HG02943 (cell line): ENCODE data around the gene PRC1.
"Not testable (repeated sequence)": the region's sequence is repeated elsewhere in the genome, so short reads cannot be mapped to it uniquely, and the experiment has no call there.

Experiments used
- ATAC-seq: cut with Tn5 transposase; IDR thresholded peaks from one replicate; pipeline ENCODE4 v1.9.1; 2021; ENCODE audit warnings: mild to moderate bottlenecking, low read depth, moderate library complexity; ENCODE audit not compliant: unreplicated experiment

The PRC1 gene

DNA sequence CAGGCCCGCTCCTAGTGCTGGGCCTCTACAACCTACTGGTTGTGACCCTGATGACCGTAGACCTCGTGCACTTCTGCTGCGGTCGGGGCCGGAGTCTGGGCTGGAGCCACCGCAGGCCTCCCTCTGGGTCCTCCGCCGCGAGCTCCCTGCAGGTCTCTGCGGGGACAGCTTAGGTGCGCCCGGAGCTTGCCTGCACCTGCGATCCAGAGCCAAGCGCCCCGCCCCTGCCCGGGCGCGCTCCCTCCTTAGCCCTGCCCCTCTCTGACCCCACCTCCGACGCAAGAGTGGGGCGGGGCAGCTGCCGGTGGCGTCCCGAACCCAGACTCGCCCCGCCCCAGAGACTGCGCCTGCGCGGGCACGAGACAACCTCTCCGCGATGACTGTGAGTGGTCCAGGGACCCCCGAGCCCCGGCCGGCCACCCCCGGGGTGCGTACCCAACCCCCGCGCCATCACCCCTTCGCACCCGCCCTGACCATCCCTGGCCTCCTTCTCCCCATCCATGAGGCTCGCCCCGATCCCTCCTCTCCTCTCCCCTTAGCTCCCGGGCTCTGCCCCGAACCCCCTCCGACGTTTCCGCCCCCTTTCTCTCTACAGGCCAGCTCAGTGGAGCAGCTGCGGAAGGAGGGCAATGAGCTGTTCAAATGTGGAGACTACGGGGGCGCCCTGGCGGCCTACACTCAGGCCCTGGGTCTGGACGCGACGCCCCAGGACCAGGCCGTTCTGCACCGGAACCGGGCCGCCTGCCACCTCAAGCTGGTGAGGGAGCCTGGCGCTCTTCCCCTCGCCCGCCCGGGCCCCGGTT is 59.2 kb downstream of the PRC1 start, which contains the start of gene UNC45A:
UNC45A (plus strand) TSS at position 337 of the 803 bp plus-strand sequence; CDS start at position 377, 40 bp downstream.
- peak; percentile 62 for ATAC-seq

DNA sequence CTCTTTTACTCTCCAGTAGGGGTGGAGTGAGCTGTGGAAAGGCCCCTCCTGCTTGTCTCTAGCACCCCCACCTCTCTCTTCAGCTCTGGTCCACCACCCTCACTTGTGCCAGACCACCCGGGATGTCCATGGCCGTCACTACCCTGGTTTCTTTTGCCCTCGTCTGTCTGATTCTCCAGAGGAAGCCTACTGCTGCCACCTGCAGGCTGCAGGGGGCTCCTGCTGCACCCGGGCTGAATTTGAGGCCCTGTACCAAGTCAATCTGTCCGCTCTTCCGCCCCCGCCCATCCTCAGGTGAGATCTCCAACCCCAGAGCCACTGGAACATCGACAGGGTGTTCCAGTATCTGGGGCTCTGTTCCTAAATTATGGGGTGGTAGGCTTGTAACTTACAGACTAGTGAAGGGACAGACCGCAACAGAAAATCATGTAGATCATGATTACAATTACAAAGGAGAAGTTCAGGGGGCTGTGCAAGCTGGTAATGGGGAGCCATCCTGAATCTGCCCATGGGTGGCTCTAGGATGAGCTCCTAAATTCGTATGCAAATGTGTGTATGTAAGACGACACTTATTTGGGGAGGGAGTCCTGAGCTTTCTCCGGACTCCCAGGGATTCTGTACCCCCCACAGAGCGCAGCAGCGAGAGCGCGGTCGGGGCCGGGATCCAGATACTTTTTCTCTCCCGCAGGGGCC is 59.9 kb downstream of the PRC1 start:
- ATAC-seq: peak; percentile 24

DNA sequence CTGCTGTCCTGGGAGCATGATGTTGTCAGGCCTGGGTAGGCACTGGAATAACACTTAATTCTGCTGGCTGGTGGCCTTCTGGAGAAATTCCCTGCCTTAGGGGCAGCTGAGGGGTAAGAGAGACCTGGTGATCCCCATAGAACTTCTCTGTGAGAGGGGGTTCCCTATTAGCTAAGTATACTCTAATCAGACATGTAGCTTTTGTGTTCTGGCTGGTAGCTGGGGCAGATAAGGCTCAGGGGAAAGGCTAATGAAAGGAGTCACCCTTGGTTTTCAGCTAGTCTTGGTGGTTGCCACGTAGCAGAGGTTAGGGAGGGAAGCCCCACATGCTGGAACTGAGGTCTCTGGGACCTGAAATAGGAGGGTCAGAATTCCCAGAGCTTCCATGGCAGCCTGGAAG is 61.0 kb downstream of the PRC1 start:
- no peak for ATAC-seq

DNA sequence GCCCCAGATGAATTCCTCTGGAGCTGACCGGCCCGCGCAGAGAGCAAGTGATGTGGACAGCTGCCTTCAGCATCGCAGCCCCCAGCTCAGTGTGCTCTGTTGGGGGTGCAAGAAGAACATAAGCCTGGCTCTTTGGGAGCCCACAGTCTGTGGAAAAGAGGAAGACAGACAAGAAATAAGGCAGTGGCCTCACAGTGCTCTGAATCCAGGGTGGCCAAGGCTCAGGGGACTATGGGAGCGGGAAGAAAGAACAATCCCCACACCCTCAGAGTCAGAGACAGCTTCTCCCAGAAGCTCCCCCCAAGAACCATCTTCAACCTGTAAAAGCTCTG is 61.7 kb downstream of the PRC1 start:
- no peak for ATAC-seq

DNA sequence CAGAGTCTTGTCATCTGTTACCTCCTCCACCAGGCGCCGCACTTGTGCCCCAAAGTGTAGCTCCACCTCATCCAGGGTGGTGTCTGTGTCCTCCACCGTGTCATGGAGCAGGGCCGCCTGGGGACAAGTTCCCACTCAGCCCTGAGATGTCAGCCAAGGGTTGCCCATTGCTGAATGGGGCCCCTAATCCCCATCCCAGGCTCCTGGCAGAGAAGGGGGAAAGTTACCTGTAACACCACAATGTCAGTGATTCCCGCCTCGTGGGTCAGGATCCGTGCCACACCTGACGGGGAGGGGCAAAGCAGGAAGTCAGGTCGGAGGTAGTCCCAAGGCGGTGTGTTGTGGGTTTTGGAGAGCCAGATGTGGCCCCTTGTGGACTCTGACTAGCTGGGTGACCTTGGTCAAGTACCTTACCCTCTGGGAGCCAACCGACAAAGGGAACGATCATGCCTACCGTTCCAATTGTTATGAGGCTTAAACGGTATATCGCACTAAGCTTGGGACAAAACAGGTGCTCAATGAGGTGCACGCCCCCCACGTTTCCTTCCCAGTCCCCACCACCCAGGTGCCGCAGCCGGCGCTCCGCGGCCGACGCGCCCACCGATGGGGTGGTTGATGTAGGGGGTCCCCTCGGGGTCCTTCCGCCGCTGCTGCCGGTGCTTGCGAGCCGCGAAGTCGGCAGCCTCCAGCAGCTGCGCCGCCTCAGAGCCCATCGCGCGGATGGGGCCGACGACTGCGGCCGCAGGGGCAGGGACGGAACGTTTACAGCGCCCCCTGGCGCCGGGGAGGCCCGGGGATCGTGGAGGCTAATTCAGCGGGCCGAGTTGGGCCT is 62.3 kb downstream of the PRC1 start, which contains the start of gene HDDC3:
HDDC3 (minus strand) TSS at position 722 of the 832 bp plus-strand sequence; CDS start at position 713, 9 bp downstream.
- ATAC-seq: peak; percentile 45

DNA sequence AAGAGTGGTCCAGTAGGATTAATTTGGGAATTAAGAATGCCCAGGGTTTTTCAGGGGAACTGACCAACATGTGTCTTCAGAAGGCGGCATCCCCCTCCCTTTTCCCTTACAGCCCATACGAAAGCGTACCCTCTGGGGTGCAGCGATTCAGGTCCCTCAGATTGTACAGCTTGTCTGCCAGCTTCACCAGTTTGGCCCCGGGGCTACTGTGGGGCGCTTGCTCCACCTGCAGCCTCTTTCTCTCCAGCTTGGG is 62.8 kb downstream of the PRC1 start:
- ATAC-seq: no peak

DNA sequence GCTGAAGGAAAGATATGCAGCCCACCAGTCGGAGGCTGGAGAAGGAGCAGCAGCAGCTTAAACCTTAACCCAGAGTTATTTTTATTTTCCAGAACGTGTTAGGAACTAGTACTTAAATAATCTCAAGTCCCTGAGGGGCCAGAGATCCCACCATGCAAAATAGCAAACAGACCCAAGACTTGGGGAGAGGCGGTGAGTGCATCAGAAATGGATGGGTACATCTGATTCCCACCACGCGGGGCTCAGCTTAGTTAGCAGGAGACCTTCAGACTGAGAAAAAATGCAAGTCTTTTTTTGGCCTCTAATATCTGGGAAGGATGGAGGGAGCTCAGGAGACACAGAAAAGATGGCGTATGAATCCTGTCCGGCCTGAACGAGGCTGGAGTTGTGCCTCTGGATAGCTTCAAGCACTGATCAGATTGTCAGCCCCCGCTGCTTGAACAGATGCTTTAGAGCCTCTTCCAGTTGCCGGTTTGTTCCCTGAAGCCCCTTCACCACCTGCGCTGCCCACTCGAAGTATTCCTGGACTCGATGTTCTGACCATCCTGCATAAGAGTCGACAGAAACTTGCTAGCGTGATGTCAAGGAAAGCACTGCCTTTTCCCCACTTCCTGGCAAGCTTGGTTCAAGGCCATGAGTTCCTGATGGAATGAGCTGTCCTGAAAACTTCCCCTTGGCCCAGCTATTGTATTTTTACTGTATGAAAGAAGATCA is 63.3 kb downstream of the PRC1 start:
- ATAC-seq: no peak

DNA sequence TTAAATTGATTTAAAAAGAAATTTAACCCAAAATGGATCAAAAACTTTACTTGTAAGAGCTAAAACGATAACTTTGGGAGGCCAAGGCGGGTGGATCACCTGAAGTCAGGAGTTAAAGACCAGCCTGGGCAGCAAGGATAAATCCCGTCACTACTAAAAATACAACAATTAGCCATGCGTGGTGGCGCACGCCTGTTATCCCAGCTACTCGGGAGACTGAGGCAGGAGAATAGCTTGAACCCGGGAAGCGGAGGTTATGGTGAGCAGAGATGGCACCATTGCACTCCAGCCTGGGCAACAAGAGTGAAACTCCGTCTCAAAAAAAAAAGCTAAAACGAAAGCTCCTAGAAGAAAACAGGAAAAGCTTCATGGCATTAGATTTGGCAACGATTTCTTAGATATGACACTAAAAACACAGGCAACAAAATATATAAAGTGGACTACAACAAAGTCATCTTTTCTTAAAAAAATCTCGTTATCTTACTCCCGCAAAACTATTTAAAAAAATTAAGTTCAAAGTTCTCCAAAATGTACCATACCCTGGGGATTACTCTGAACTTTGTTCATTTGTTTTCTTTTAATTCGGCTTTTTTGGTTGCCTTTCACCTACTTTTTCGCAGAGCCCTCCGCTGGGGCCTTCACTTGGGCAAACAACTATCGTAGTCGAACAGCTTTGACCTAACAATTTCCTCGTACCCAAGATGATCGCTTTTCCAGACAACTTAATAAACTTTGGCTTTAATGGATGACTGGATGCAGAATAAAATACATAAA is 64.9 kb downstream of the PRC1 start:
- no peak for ATAC-seq

DNA sequence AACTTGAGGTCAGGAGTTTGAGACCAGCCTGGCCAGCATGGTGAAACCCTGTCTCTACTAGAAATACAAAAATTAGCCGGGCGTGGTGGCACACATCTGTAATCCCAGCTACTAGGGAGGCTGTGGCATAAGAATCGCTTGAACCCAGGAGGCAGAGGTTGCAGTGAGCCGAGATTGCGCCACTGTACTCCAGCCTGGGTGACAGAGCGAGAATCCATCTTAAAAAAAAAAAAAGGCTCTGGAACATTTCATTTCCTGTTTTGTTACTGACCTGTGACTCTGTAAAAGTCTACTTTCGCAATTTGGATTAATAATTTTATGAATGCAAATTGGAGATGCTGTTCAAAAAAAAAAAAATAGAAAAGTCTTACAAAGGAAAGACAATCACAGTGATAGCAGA is 66.2 kb downstream of the PRC1 start:
- ATAC-seq: not testable (repeated sequence)

DNA sequence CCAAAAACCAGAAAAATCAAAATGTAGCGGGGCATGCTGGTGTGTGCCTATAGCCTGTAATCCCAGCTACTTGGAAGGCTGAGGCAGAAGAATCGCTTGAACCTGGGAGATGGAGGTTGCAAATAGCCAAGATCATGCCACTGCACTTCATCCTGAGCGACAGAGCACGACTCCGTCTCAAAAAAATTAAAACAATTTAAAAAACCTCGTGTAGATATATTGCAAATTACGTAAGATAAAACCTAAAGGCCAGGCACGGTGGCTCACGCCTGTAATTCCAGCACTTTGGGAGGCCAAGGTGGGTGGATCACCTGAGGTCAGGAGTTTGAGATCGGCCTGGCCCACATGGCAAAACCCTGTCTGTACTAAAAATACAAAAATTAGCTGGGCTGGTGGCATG is 67.6 kb downstream of the PRC1 start:
- not testable (repeated sequence) for ATAC-seq

DNA sequence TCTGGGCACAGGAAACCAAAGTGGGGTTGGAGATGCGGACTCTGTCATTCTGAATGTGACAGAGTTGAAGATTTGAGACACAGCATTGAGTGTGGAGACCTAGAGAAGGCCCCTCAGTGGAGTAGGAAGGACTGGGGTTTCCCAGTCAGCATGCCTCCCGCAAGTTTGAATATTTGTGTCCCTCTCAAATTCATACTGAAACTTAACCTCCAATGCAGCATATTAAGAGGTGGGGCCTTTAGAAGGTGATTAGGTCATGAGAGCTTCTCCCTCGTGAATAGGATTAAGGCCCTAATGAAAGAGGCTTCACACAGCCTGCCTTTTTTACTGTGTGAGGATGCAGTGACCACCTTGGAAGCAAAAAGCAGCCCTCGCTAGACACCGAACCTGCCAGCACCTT is 70.0 kb downstream of the PRC1 start:
- no peak for ATAC-seq

DNA sequence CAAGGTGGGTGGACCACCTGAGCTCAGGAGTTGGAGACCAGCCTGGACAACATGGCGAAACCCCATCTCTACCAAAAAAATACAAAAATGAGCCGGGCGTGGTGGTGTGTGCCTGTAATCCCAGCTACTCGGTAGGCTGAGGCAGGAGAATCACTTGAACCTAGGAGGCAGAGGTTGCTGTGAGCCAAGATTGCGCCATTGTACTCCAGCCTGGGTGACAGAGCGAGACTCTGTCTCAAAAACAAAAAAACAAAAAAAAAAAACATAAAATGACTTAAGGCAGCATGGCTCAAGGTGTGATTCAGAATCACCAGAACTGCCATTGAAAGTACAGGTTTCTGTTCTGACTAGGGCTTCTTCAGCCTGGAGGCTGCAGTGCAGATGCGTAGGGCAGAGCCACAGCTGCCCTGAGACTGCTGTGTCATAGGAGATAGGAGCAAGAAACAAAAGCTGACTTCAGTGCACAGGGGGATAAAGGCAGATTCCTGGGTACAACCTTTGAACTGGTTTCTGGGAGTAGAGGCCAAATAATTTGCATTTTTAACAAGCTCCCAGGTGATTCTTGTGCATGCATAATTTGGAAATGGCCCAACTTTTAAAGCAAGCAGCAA is 71.5 kb downstream of the PRC1 start:
- ATAC-seq: peak; percentile 75

DNA sequence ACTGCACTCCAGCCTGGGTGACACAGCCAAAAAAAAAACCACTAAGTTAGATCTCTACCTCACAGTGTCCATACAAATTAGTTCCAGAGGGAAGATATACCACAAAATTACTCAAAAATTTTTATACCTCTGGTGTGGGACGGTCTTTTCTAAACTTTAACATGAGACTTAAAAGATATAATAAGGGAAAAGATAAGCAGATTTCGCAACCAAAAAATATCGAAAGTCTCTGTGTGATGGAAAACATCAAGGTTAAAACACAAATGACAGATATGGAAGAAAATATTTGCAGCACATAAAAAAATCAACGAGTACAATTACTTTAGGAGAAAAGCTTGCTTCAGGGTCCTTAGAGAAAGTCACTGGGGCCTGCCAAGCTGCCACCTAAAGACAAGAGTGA is 72.4 kb downstream of the PRC1 start:
- no peak for ATAC-seq

DNA sequence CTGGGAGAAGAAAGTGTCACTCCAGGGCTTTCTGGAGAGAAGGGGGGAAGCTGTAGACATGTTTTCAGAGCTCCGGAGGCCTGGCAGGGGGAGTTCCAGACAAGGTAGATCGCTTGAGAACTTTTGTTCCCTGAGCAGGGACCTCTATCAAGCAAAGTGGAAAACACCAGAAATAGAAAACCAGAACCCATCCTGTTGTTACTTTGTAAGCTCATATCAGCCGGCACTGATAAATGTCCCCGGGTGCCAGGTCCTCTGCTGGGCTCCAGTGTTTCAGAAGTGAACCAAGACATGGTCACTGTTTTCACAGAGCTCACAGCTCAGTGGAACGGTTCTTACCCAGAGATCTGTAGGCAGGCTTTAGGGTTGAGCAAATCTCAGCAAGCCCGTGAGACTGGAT is 75.5 kb downstream of the PRC1 start:
- no peak for ATAC-seq

DNA sequence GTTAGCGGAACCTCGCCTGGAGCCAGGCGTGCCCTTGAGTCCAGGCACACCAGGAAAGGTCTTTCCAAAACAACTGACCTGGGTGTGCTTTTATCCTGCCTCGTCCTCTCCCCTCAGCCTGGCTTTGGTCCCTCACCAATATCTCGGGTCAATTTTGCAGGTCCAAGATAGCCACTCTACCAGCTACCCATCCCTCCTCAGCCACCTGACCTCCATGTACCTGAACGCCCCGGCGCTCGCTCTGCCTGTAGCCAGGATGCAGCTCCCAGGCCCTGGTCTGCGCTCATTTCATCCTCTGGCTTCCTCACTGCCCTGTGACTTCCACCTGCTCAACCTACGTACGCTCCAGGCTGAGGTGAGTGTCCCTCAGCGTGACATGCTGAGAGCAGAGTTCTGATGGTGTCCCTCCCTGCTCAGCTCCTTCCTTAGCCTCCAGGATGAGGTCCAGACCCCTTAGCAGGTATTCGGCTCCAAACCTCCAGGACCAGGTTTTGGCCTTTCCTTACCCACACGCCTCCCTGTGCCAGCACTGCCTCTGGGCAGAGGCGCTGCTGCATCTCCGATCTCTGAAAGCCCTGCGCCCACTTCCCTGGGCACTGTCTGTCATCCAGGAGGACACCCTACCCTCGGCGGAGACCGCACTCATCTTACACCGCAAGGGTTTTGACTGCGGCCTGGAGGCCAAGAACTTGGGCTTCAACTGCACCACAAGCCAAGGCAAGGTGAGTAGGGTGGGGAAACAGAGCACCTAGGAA is 76.1 kb downstream of the PRC1 start:
- ATAC-seq: no peak

DNA sequence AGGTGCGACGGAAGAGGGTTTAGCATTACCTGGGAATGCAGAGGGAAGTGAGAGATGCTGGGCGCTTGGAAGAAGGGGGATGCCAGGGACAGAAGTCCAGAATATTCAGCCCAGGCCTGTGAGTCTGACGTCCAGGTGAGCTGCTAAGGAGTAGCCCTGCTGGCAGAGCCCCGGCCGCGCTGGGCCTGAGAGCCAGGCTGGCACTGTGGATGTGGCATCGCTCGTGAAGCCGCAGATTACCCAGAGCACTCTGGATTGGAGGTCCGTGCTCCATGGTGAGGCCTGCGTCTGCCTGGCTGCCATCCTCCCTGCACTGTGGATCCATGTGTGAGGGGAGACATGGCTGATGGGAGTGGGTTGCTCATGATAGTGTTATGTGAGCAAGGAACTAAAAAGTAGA is 76.8 kb downstream of the PRC1 start:
- ATAC-seq: no peak

DNA sequence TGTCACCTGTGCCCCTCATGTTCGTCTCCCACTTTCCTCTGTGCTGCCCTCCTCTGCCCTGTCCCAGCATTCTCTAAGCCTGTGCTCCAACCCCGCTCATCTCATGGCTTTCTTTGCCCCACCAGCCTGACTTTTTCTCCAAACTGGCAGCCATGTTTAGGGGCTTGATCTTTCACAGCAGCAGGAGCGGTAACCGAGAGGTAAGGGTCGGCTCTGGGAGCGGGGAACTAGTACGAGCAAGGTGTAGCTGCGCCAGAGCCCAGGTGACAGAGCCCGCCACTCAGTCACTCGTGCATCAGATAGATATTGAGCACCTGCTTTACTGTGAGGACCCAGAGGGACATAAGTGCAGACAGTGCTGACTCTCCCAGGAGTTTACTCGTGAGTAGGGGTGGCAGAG is 77.9 kb downstream of the PRC1 start:
- no peak for ATAC-seq
